Esophagus squamous epithelium (tissue), 4 donors: ENCODE measurements around the gene WASL.
A peak's percentile ranks its signal among the peaks of the same experiment; 100 is the strongest.

Experiments
- POLR2A ChIP-seq, 4 donors: fragments of 450-650 bp; IDR thresholded peaks; one replicate each; pipeline ENCODE4 v1.6.1; 2017; ENCODE audit warnings: antibody characterized with exemption in 4 of 4, mild to moderate bottlenecking in 4 of 4, moderate library complexity in 3 of 4
- TF ChIP-seq, protein P1 (sequence below), 6 experiments: fragments of 450-650 bp in 4 of 6; fragments of 200-600 bp in 2 of 6; sonication (generic) in 2 of 6; IDR thresholded peaks; one replicate each; pipeline ENCODE4 v1.5.1; 2016 to 2019; ENCODE audit warnings: antibody characterized with exemption in 6 of 6, mild to moderate bottlenecking in 4 of 6, moderate library complexity in 4 of 6

GRCh38 chr7:123747620-123748141 lies 1.1 kb downstream of the WASL start:
- peak in 1 of 4 donors; percentile 38 for TF ChIP-seq POLR2A (IDR thresholded peaks at IDR 0.05)
- TF ChIP-seq, protein P1, sequence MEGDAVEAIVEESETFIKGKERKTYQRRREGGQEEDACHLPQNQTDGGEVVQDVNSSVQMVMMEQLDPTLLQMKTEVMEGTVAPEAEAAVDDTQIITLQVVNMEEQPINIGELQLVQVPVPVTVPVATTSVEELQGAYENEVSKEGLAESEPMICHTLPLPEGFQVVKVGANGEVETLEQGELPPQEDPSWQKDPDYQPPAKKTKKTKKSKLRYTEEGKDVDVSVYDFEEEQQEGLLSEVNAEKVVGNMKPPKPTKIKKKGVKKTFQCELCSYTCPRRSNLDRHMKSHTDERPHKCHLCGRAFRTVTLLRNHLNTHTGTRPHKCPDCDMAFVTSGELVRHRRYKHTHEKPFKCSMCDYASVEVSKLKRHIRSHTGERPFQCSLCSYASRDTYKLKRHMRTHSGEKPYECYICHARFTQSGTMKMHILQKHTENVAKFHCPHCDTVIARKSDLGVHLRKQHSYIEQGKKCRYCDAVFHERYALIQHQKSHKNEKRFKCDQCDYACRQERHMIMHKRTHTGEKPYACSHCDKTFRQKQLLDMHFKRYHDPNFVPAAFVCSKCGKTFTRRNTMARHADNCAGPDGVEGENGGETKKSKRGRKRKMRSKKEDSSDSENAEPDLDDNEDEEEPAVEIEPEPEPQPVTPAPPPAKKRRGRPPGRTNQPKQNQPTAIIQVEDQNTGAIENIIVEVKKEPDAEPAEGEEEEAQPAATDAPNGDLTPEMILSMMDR (IDR thresholded peaks at IDR 0.05), result no peak
